CD4-positive, alpha-beta T cell (primary cell): Measurements from ENCODE around the gene LRRN4CL. TPM values are rescaled to one million over a fixed set of nuclear protein-coding genes. Genes with fewer than 3 reads are reported as not detected.
A peak's percentile ranks its signal among the peaks of the same experiment; 100 is the strongest.

ENCODE experiments used
- ATAC-seq: fragments of 200-7000 bp; cut with Tn5 transposase; one replicate; pipeline ENCODE4 v1.10.0; 2022; ENCODE audit warnings: mild to moderate bottlenecking; ENCODE audit not compliant: poor library complexity
- CTCF ChIA-PET: fragments of 350-600 bp; sonication (Branson Sonifier 250); formaldehyde crosslinking; loops from one replicate; lab custom pipeline; 2021; ENCODE audit warnings: antibody characterized with exemption, inconsistent platforms; lab: Charles Lee
- POLR2A ChIA-PET: fragments of 350-600 bp; sonication (Branson Sonifier 250); formaldehyde crosslinking; loops from one replicate; lab custom pipeline; 2021; ENCODE audit warnings: antibody characterized with exemption, inconsistent platforms; lab: Charles Lee
- DNase-seq, 14 experiments: peaks; one replicate each; pipeline ENCODE4 v3.0.0-alpha.2; 2013 to 2020; ENCODE audit warnings: mixed read lengths in 2 of 14
- H3K27ac ChIP-seq, 2 donors: one replicate each; pipeline versions ENCODE4 v1.5.1 to v1.7.0; 2013; ENCODE audit warnings: low read length in 2 of 2, low read depth in 1 of 2, mild to moderate bottlenecking in 1 of 2
- H3K27me3 ChIP-seq, 2 experiments: 1 replicate in 1 of 2; 2 replicates in 1 of 2; pipeline versions ENCODE4 v1.6.1 to v1.7.0; 2013; ENCODE audit warnings: low read length in 2 of 2, control low read depth in 1 of 2, mild to moderate bottlenecking in 1 of 2, moderate library complexity in 1 of 2; ENCODE audit not compliant: insufficient read depth in 2 of 2, control insufficient read depth in 1 of 2
- H3K36me3 ChIP-seq: one replicate; pipeline ENCODE4 v1.6.1; 2013; ENCODE audit warnings: low read length, control low read depth; ENCODE audit not compliant: insufficient read depth
- H3K4me1 ChIP-seq: one replicate; pipeline ENCODE4 v1.6.1; 2013; ENCODE audit warnings: low read length, control low read depth; ENCODE audit not compliant: insufficient read depth
- H3K4me3 ChIP-seq: one replicate; pipeline ENCODE4 v1.5.1; 2013; ENCODE audit warnings: mild to moderate bottlenecking, low read length, moderate library complexity
- H3K9me3 ChIP-seq, 2 experiments: 1 replicate in 1 of 2; 2 replicates in 1 of 2; pipeline versions ENCODE4 v1.6.1 to v1.7.0; 2013; ENCODE audit warnings: low read length in 2 of 2, mild to moderate bottlenecking in 2 of 2, control low read depth in 1 of 2, moderate library complexity in 1 of 2; ENCODE audit not compliant: control insufficient read depth in 1 of 2, insufficient read depth in 1 of 2
- H3K27ac Mint-ChIP-seq: one replicate; pipeline ENCODE4 v1.8.0; 2020; ENCODE audit warnings: mixed read lengths
- H3K27me3 Mint-ChIP-seq: one replicate; pipeline ENCODE4 v1.8.0; 2021; ENCODE audit warnings: mixed read lengths
- H3K36me3 Mint-ChIP-seq: one replicate; pipeline ENCODE4 v1.8.0; 2021; ENCODE audit warnings: low read depth, mixed read lengths
- H3K4me1 Mint-ChIP-seq: one replicate; pipeline ENCODE4 v1.8.0; 2021; ENCODE audit warnings: low read depth, mixed read lengths
- H3K4me3 Mint-ChIP-seq: one replicate; pipeline ENCODE4 v1.8.0; 2020; ENCODE audit warnings: mild to moderate bottlenecking, mixed read lengths
- H3K9me3 Mint-ChIP-seq: one replicate; pipeline ENCODE4 v1.8.0; 2020; ENCODE audit warnings: mixed read lengths
- CTCF ChIP-seq: fragments of 200-600 bp; IDR thresholded peaks from one replicate; pipeline ENCODE4 v1.8.0; 2022; ENCODE audit warnings: antibody characterized with exemption, mild to moderate bottlenecking
- intact Hi-C, 2 experiments: fragments of 100-400 bp; cut with DNase I in 1 of 2; cut with micrococcal nuclease in 1 of 2; formaldehyde crosslinking; loops; one replicate each; pipeline versions ENCODE4 v1.15.1 to v1.9.0; 2023 to 2025; cut with DNase I, micrococcal nuclease
- total RNA-seq, 174 experiments: library from RNA in 2 of 174; stranded (reverse) in 2 of 174; gene quantifications; one replicate each; pipeline ENCODE4 v1.2.3 and lab custom pipeline; 2021 to 2026

LRRN4CL gene
- total RNA-seq, 2 experiments from 2014 or later: not detected

- no peaks in the 10 kb centered on the region for H3K9me3 ChIP-seq
- ATAC-seq (no peak), DNase-seq (no peak)
- Mint-ChIP-seq H3K27ac (no peak overlapping the region), H3K9me3 (no peaks in the 10 kb centered on the region), H3K27me3 (no peaks in the 10 kb centered on the region), H3K4me3 (peak overlapping the region; percentile 8), H3K36me3 (peaks cover 100% of the 10 kb centered on the region), H3K4me1 (peaks cover 74% of the 10 kb centered on the region)
- H3K4me3 ChIP-seq: no peak overlapping the region
- TF ChIP-seq CTCF: no peak
- ChIA-PET POLR2A (interaction anchor here (0.7 to 1.3 kb wide), 2 partner anchors 8 to 52 kb away, joined by 3 read pairs; partner anchors contain the start of genes HNRNPUL2 and TAF6L), CTCF (no interaction called here)
- intact Hi-C loops: no loop called here
- no peaks in the 10 kb centered on the region for H3K27me3 ChIP-seq
- peaks cover 99% of the 10 kb centered on the region for H3K36me3 ChIP-seq
- peaks cover 28% of the 10 kb centered on the region for H3K4me1 ChIP-seq
- no peak overlapping the region for H3K27ac ChIP-seq
Measured at GRCh38 chr11:62719302-62719978, 30.1 kb upstream of the LRRN4CL start.

DNA sequence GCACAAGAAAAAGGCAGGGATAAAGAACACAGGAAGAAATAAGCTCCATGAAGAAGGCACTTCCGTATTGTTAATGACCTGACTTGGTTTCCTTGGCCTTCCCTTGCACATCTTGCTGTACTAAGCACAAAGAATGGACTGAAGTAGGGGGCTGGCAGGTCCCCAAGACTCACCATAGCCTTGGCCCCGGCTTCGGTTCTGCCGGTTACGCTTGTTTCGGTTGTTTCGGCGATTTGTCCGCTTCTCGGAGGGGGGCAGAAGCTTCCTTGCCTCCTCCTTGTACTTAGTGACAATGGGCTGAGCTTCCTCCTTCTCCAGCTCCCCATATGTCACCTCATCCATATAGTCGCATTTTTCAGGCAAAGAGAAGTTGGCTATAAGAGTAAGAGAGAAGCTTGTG lies 27.5 kb upstream of the LRRN4CL start:
- H3K36me3 ChIP-seq: peaks cover 97% of the 10 kb centered on the region
- Mint-ChIP-seq H3K27ac (peak overlapping the region; percentile 7), H3K4me1 (peaks cover 63% of the 10 kb centered on the region), H3K36me3 (peaks cover 99% of the 10 kb centered on the region), H3K4me3 (no peak overlapping the region), H3K27me3 (no peaks in the 10 kb centered on the region), H3K9me3 (no peaks in the 10 kb centered on the region)
- H3K4me3 ChIP-seq: no peak overlapping the region
- no peak overlapping the region for H3K27ac ChIP-seq
- ATAC-seq (no peak), DNase-seq (no peak)
- no peaks in the 10 kb centered on the region for H3K9me3 ChIP-seq
- ChIA-PET POLR2A (interaction anchor here (1.6 to 2.8 kb wide), 3 partner anchors 9 to 139 kb away, joined by 6 read pairs; partner anchors contain the start of genes C11orf98 and CSKMT), CTCF (interaction anchor here (1.7 kb wide), 1 partner anchor 70 kb away, joined by 4 read pairs; no protein-coding TSS in a partner anchor)
- intact Hi-C loops: no loop called here
- no peaks in the 10 kb centered on the region for H3K27me3 ChIP-seq
- H3K4me1 ChIP-seq: peaks cover 26% of the 10 kb centered on the region
- no peak for TF ChIP-seq CTCF

DNA sequence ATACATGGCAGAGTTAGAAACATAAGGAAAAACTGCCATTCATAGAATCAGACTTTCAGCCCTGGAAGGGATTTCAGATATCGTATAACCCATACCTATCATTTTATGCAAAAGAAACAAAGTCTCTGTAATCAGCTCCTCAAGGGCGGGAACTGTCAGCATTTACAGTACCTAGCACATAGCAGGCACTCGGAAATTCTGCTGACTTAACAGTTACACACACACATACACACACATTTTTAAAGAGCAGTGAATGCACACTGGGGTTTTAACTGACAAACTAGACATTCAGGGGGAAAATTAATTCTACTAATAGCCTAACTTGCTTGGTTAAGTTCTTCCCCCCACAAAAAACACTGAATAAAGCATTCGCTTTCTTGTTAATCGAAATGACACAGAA lies 26.9 kb upstream of the LRRN4CL start:
- no peaks in the 10 kb centered on the region for H3K9me3 ChIP-seq
- H3K4me1 ChIP-seq: peaks cover 25% of the 10 kb centered on the region
- no peak overlapping the region for H3K4me3 ChIP-seq
- H3K27ac Mint-ChIP-seq: no peak overlapping the region
- H3K36me3 ChIP-seq: peaks cover 97% of the 10 kb centered on the region
- H3K36me3 Mint-ChIP-seq: peaks cover 93% of the 10 kb centered on the region
- H3K27me3 Mint-ChIP-seq: no peaks in the 10 kb centered on the region
- DNase-seq (no peak), ATAC-seq (no peak)
- TF ChIP-seq CTCF: no peak
- POLR2A ChIA-PET: interaction anchor here (1.1 to 2.8 kb wide), 4 partner anchors 9 to 140 kb away, joined by 4 to 6 read pairs (median 6); partner anchors contain the start of genes BSCL2, C11orf98, CSKMT and GNG3
- no peaks in the 10 kb centered on the region for H3K9me3 Mint-ChIP-seq
- CTCF ChIA-PET: interaction anchor here (1.7 kb wide), 1 partner anchor 71 kb away, joined by 4 read pairs; no protein-coding TSS in a partner anchor
- intact Hi-C loops: no loop called here
- no peaks in the 10 kb centered on the region for H3K27me3 ChIP-seq
- peaks cover 57% of the 10 kb centered on the region for H3K4me1 Mint-ChIP-seq
- no peak overlapping the region for H3K4me3 Mint-ChIP-seq
- peak overlapping the region in 1 of 2 donors; percentile 25 for H3K27ac ChIP-seq
